Stimulated activated CD8-positive, alpha-beta memory T cell treated with anti-CD3 and anti-CD28 coated beads, Interleukin-12 subunit alpha, Interleukin-12 subunit beta, amount 100 ng/mL, for 24 hours (primary cell): Measurements from ENCODE around the gene HMX1.

Source experiments
- DNase-seq: peaks from one replicate; pipeline ENCODE4 v3.0.0-alpha.2; 2020; ENCODE audit errors: extremely low read depth

HMX1 gene

GRCh38 chr4:8820178-8821102 is 51.2 kb downstream of the HMX1 start:
- no peak for DNase-seq

GRCh38 chr4:8819473-8820177 is 52.0 kb downstream of the HMX1 start:
- DNase-seq: no peak

- DNase-seq: no peak
Measured at GRCh38 chr4:8819019-8819418, 52.6 kb downstream of the HMX1 start.

- no peak for DNase-seq
Measured at GRCh38 chr4:8818063-8818881, 53.4 kb downstream of the HMX1 start.

GRCh38 chr4:8817813-8818062 is 53.9 kb downstream of the HMX1 start:
- DNase-seq: no peak

GRCh38 chr4:8817096-8817812 is 54.4 kb downstream of the HMX1 start:
- no peak for DNase-seq
